HCT116 (cell line): ENCODE results near the gene SHKBP1.

ENCODE experiments used
- SIN3A ChIP-seq: IDR thresholded peaks from 2 replicates; pipeline ENCODE4 v1.6.1; 2012; ENCODE audit warnings: low read depth
- SRF ChIP-seq: IDR thresholded peaks from 2 replicates; pipeline ENCODE4 v1.6.1; 2012; ENCODE audit warnings: low read depth
- ZFX ChIP-seq: fragments of 450-650 bp; IDR thresholded peaks from 2 replicates; pipeline ENCODE4 v1.6.1; 2017
- TF ChIP-seq, protein P1 (sequence below), 3 experiments: fragments of 200-600 bp in 1 of 3; sonication (generic) in 1 of 3; IDR thresholded peaks in 2 of 3; conservative IDR thresholded peaks in 1 of 3; 2 replicates each; pipeline ENCODE4 v1.5.1; 2012 to 2017; ENCODE audit warnings: low read depth in 2 of 3, low read length in 2 of 3, antibody characterized with exemption in 1 of 3, borderline replicate concordance in 1 of 3, control low read depth in 1 of 3, mild to moderate bottlenecking in 1 of 3, mixed read lengths in 1 of 3, mixed run types in 1 of 3, moderate library complexity in 1 of 3; ENCODE audit not compliant: insufficient read depth in 1 of 3

DNA sequence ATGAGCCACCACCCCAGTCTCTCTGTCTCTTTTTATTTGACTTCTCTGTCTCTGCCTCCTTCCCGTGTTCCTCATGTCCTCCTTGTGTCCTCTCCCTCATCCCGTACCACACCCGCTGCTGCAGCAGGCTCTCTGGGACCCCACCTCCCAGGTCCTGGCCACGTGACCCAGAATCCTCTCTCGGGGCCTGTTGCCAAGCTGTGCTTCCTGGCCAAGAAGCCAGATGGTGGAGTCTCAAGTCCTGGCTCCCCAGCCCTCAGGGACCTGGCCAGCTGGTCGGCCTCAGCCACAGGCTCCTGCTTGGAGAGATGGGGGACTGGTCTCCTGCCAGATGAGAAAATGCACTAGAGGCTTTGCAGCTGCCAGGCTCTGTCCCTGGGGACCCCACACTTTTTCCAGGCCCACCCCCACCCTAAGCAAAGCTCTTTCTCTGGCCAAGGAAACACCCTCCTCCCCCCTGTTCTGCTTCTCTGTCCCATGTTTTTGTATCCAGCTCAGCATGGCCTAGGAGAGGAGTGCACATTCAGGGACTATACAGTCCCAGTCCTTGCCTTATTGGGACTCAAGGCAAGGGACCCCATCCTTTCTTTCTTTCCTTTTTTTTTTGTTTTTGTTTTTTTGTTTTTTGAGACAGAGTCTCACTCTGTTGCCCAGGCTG is 34.3 kb upstream of the SHKBP1 start:
- no peak for TF ChIP-seq SRF
- no peak for TF ChIP-seq SIN3A
- TF ChIP-seq, protein P1, sequence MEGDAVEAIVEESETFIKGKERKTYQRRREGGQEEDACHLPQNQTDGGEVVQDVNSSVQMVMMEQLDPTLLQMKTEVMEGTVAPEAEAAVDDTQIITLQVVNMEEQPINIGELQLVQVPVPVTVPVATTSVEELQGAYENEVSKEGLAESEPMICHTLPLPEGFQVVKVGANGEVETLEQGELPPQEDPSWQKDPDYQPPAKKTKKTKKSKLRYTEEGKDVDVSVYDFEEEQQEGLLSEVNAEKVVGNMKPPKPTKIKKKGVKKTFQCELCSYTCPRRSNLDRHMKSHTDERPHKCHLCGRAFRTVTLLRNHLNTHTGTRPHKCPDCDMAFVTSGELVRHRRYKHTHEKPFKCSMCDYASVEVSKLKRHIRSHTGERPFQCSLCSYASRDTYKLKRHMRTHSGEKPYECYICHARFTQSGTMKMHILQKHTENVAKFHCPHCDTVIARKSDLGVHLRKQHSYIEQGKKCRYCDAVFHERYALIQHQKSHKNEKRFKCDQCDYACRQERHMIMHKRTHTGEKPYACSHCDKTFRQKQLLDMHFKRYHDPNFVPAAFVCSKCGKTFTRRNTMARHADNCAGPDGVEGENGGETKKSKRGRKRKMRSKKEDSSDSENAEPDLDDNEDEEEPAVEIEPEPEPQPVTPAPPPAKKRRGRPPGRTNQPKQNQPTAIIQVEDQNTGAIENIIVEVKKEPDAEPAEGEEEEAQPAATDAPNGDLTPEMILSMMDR (IDR thresholded peaks at IDR 0.05 in 2 of 3, conservative IDR thresholded peaks at IDR 0.05 in 1 of 3; ENCODE audit: borderline replicate concordance in 1 of 3, insufficient read depth in 1 of 3, low read depth in 2 of 3, low read length in 2 of 3) = no peak
- no peak for TF ChIP-seq ZFX
